ENCODE measurements around the gene PDIA5. TPM values are rescaled to one million over a fixed set of nuclear protein-coding genes. Genes with fewer than 3 reads are reported as not detected.

Gene PDIA5
- total RNA-seq, 4 donors from 2014 or later, result 34.0 to 52.4 (median 44.6) TPM

- no peak overlapping the region for H3K4me3 ChIP-seq (replicated peaks in 1 of 3)
- intact Hi-C loops (cut with DNase I), result no loop called here
- no peak overlapping the region for H3K27ac ChIP-seq
- H3K36me3 ChIP-seq, result no peaks in the 10 kb centered on the region
- DNase-seq, result no peak
- no peak for TF ChIP-seq CTCF (IDR thresholded peaks at IDR 0.05)
- no peak for TF ChIP-seq POLR2A (IDR thresholded peaks at IDR 0.05)
- H3K9me3 ChIP-seq, result no peaks in the 10 kb centered on the region
- peaks cover 2 to 16% of the 10 kb centered on the region in 2 donors for H3K4me1 ChIP-seq
- WGBS, 2 donors, result 86 to 88% methylated on average over 7 of the region's 7 CpGs
- no peaks in the 10 kb centered on the region for H3K27me3 ChIP-seq
Observed at GRCh38 chr3:123021388-123021787, 45.4 kb upstream of the PDIA5 start.

GRCh38 chr3:123021996-123022510, 44.8 kb upstream of the PDIA5 start:
- DNase-seq, result no peak
- Histone ChIP-seq H3K9me3 (no peaks in the 10 kb centered on the region), H3K27ac (no peak overlapping the region), H3K4me3 (replicated peaks in 1 of 3) (no peak overlapping the region), H3K36me3 (no peaks in the 10 kb centered on the region), H3K4me1 (peaks cover 8 to 23% of the 10 kb centered on the region in 2 donors), H3K27me3 (peaks cover 2% of the 10 kb centered on the region)
- intact Hi-C loops (cut with DNase I), result no loop called here
- no peak for TF ChIP-seq POLR2A (IDR thresholded peaks at IDR 0.05)
- 71 to 73% methylated on average over 7 of the region's 7 CpGs for WGBS, 2 donors

GRCh38 chr3:123024056-123024455, 42.8 kb upstream of the PDIA5 start:
- peaks cover 20 to 40% of the 10 kb centered on the region in 2 donors for H3K4me1 ChIP-seq
- H3K27ac ChIP-seq, result no peak overlapping the region
- TF ChIP-seq POLR2A (IDR thresholded peaks at IDR 0.05) (no peak), CTCF (IDR thresholded peaks at IDR 0.05) (no peak)
- intact Hi-C loops (cut with DNase I), result no loop called here
- no peaks in the 10 kb centered on the region for H3K9me3 ChIP-seq
- peaks cover 4% of the 10 kb centered on the region for H3K27me3 ChIP-seq
- no peak overlapping the region for H3K4me3 ChIP-seq (replicated peaks in 1 of 3)
- 80 to 100% methylated on average over 1 of the region's 1 CpG for WGBS, 2 donors
- no peak for DNase-seq
- no peaks in the 10 kb centered on the region for H3K36me3 ChIP-seq

GRCh38 chr3:123025642-123026521, 40.9 kb upstream of the PDIA5 start:
- WGBS, 2 donors, result 37 to 40% methylated on average over 19 to 22 of the region's 33 CpGs
- no peak for TF ChIP-seq POLR2A (IDR thresholded peaks at IDR 0.05)
- no peak for TF ChIP-seq CTCF (IDR thresholded peaks at IDR 0.05)
- no peaks in the 10 kb centered on the region for H3K36me3 ChIP-seq
- intact Hi-C loops (cut with DNase I), result loop anchor here (5.0 kb wide), 1 partner anchor 84 kb away; no protein-coding TSS in a partner anchor
- no peak overlapping the region for H3K27ac ChIP-seq
- DNase-seq, result peak; percentile 58 to 66
- peaks cover 20 to 35% of the 10 kb centered on the region in 2 donors for H3K4me1 ChIP-seq
- H3K4me3 ChIP-seq (replicated peaks in 1 of 3), result peak overlapping the region in 1 of 3 donors; percentile 38
- H3K9me3 ChIP-seq, result no peaks in the 10 kb centered on the region
- H3K27me3 ChIP-seq, result peaks cover 4% of the 10 kb centered on the region

- peaks cover 20 to 32% of the 10 kb centered on the region in 2 donors for H3K4me1 ChIP-seq
- 2 to 3% methylated on average over 44 to 45 of the region's 62 CpGs for WGBS, 2 donors
- H3K9me3 ChIP-seq, result no peaks in the 10 kb centered on the region
- TF ChIP-seq POLR2A (IDR thresholded peaks at IDR 0.05), result no peak
- no peak overlapping the region for H3K27ac ChIP-seq
- intact Hi-C loops (cut with DNase I), result loop anchor here (5.0 kb wide), 1 partner anchor 84 kb away; no protein-coding TSS in a partner anchor
- H3K4me3 ChIP-seq (replicated peaks in 1 of 3), result peak overlapping the region; percentile 19 to 38 (median 33)
- peaks cover 4% of the 10 kb centered on the region for H3K27me3 ChIP-seq
- H3K36me3 ChIP-seq, result no peaks in the 10 kb centered on the region
- peak; percentile 16 to 23 for DNase-seq
Observed at GRCh38 chr3:123026565-123027291, 40.1 kb upstream of the PDIA5 start.
